ENCODE data around the gene NR5A2.

NR5A2 gene

GRCh38 chr1:200131551-200132125 is 104.1 kb downstream of the NR5A2 start:
- no peaks in the 10 kb centered on the region for H3K9me3 ChIP-seq (replicated peaks; ENCODE audit: low read length)
- no peaks in the 10 kb centered on the region for H3K4me1 ChIP-seq (ENCODE audit: control insufficient read depth, insufficient read depth, low read length)
- H3K4me2 ChIP-seq (ENCODE audit: low read length), result no peak overlapping the region
- H3K27me3 ChIP-seq (ENCODE audit: control insufficient read depth, insufficient read depth, low read length), result peaks cover 4% of the 10 kb centered on the region
- no peak overlapping the region for H3K9ac ChIP-seq (ENCODE audit: low read depth, low read length)
- H3K36me3 ChIP-seq (ENCODE audit: insufficient read depth, low read length), result no peaks in the 10 kb centered on the region
- no peak overlapping the region for H3K4me3 ChIP-seq (ENCODE audit: low read length)

DNA sequence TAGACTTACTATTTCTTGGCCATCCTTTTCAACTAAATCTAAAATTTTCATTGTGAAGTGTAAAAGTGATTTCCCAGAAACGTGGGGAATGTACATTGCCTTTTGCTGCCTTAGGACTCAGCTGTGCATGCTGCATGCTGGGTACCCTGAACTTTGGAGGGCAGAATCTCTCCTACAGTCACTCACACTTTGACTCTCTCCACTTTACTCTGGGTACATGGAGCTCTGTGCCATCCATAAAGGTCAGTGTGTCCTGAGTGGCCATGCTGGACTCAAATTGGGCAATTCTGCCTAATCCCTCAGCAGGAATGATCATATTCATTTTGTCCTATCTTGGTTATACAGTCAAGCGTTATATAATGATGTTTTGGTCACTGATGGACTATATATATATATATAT is 105.6 kb downstream of the NR5A2 start:
- Histone ChIP-seq H3K9me3 (replicated peaks; ENCODE audit: low read length) (no peaks in the 10 kb centered on the region), H3K4me3 (ENCODE audit: low read length) (no peak overlapping the region), H3K4me2 (ENCODE audit: low read length) (no peak overlapping the region), H3K27me3 (ENCODE audit: control insufficient read depth, insufficient read depth, low read length) (peaks cover 4% of the 10 kb centered on the region), H3K9ac (ENCODE audit: low read depth, low read length) (no peak overlapping the region), H3K36me3 (ENCODE audit: insufficient read depth, low read length) (no peaks in the 10 kb centered on the region), H3K4me1 (ENCODE audit: control insufficient read depth, insufficient read depth, low read length) (no peaks in the 10 kb centered on the region)

- Histone ChIP-seq H3K27me3 (ENCODE audit: control insufficient read depth, insufficient read depth, low read length) (peaks cover 4% of the 10 kb centered on the region), H3K4me3 (ENCODE audit: low read length) (no peak overlapping the region), H3K9me3 (replicated peaks; ENCODE audit: low read length) (no peaks in the 10 kb centered on the region), H3K9ac (ENCODE audit: low read depth, low read length) (no peak overlapping the region), H3K36me3 (ENCODE audit: insufficient read depth, low read length) (no peaks in the 10 kb centered on the region), H3K4me1 (ENCODE audit: control insufficient read depth, insufficient read depth, low read length) (no peaks in the 10 kb centered on the region), H3K4me2 (ENCODE audit: low read length) (no peak overlapping the region)
Measured at GRCh38 chr1:200134116-200134515, 106.6 kb downstream of the NR5A2 start.

GRCh38 chr1:200136384-200136783 is 108.9 kb downstream of the NR5A2 start:
- Histone ChIP-seq H3K36me3 (ENCODE audit: insufficient read depth, low read length) (no peaks in the 10 kb centered on the region), H3K27me3 (ENCODE audit: control insufficient read depth, insufficient read depth, low read length) (no peaks in the 10 kb centered on the region), H3K4me2 (ENCODE audit: low read length) (no peak overlapping the region), H3K9ac (ENCODE audit: low read depth, low read length) (no peak overlapping the region), H3K9me3 (replicated peaks; ENCODE audit: low read length) (no peaks in the 10 kb centered on the region), H3K4me1 (ENCODE audit: control insufficient read depth, insufficient read depth, low read length) (no peaks in the 10 kb centered on the region), H3K4me3 (ENCODE audit: low read length) (no peak overlapping the region)

- H3K4me2 ChIP-seq (ENCODE audit: low read length), result no peak overlapping the region
- no peaks in the 10 kb centered on the region for H3K36me3 ChIP-seq (ENCODE audit: insufficient read depth, low read length)
- no peak overlapping the region for H3K9ac ChIP-seq (ENCODE audit: low read depth, low read length)
- no peaks in the 10 kb centered on the region for H3K27me3 ChIP-seq (ENCODE audit: control insufficient read depth, insufficient read depth, low read length)
- H3K4me3 ChIP-seq (ENCODE audit: low read length), result no peak overlapping the region
- H3K9me3 ChIP-seq (replicated peaks; ENCODE audit: low read length), result no peaks in the 10 kb centered on the region
- no peaks in the 10 kb centered on the region for H3K4me1 ChIP-seq (ENCODE audit: control insufficient read depth, insufficient read depth, low read length)
Measured at GRCh38 chr1:200139661-200140250, 112.2 kb downstream of the NR5A2 start.

DNA sequence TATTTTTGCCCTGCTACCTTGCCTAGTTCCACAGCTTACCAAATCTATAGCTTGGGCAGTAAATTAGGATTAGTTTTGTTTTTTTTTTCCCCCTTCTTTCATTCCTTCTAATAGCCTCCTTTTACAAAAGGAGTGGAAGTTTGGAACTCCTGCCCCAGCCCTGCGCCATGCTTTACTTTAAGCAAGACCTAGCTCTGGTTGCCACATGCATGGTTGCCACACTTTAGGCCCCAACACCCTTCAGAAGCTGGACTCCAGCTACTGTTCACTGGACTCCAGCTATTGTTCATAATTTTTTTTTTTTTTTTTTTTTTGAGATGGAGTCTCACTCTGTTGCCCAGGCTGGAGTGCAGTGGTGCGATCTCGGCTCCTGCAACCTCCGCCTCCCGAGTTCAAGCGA is 115.8 kb downstream of the NR5A2 start:
- Histone ChIP-seq H3K36me3 (ENCODE audit: insufficient read depth, low read length) (no peaks in the 10 kb centered on the region), H3K4me2 (ENCODE audit: low read length) (no peak overlapping the region), H3K4me1 (ENCODE audit: control insufficient read depth, insufficient read depth, low read length) (no peaks in the 10 kb centered on the region), H3K27me3 (ENCODE audit: control insufficient read depth, insufficient read depth, low read length) (no peaks in the 10 kb centered on the region), H3K9ac (ENCODE audit: low read depth, low read length) (no peak overlapping the region), H3K4me3 (ENCODE audit: low read length) (no peak overlapping the region), H3K9me3 (replicated peaks; ENCODE audit: low read length) (no peaks in the 10 kb centered on the region)

DNA sequence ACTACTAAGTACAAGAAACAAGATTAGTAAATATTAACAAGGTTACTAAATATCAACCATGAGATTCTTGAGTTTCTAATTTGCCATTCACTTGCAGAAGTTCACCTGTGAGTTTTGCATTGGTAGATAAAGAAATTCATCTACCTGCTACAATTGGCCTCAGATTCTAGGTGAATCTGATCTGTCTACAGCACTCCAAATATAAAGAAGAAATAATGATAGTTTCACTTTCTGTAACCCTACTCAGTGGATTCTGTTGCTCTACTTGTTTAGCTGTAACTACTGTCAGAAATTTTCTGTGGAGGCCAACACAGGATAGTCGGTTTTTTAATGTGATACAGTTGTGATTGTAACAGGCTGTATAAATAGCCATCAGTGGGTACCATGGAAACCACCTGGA is 118.6 kb downstream of the NR5A2 start:
- H3K4me3 ChIP-seq (ENCODE audit: low read length), result no peak overlapping the region
- H3K9me3 ChIP-seq (replicated peaks; ENCODE audit: low read length), result no peaks in the 10 kb centered on the region
- H3K4me1 ChIP-seq (ENCODE audit: control insufficient read depth, insufficient read depth, low read length), result peaks cover 12% of the 10 kb centered on the region
- no peak overlapping the region for H3K9ac ChIP-seq (ENCODE audit: low read depth, low read length)
- no peaks in the 10 kb centered on the region for H3K27me3 ChIP-seq (ENCODE audit: control insufficient read depth, insufficient read depth, low read length)
- H3K36me3 ChIP-seq (ENCODE audit: insufficient read depth, low read length), result no peaks in the 10 kb centered on the region
- no peak overlapping the region for H3K4me2 ChIP-seq (ENCODE audit: low read length)

- Histone ChIP-seq H3K36me3 (ENCODE audit: insufficient read depth, low read length) (no peaks in the 10 kb centered on the region), H3K4me3 (ENCODE audit: low read length) (no peak overlapping the region), H3K9ac (ENCODE audit: low read depth, low read length) (no peak overlapping the region), H3K27me3 (ENCODE audit: control insufficient read depth, insufficient read depth, low read length) (no peaks in the 10 kb centered on the region), H3K4me1 (ENCODE audit: control insufficient read depth, insufficient read depth, low read length) (peaks cover 14% of the 10 kb centered on the region), H3K9me3 (replicated peaks; ENCODE audit: low read length) (no peaks in the 10 kb centered on the region), H3K4me2 (ENCODE audit: low read length) (no peak overlapping the region)
Measured at GRCh38 chr1:200147094-200147493, 119.6 kb downstream of the NR5A2 start.

GRCh38 chr1:200147742-200148141 is 120.2 kb downstream of the NR5A2 start:
- Histone ChIP-seq H3K4me1 (ENCODE audit: control insufficient read depth, insufficient read depth, low read length) (peaks cover 14% of the 10 kb centered on the region), H3K4me2 (ENCODE audit: low read length) (no peak overlapping the region), H3K27me3 (ENCODE audit: control insufficient read depth, insufficient read depth, low read length) (no peaks in the 10 kb centered on the region), H3K4me3 (ENCODE audit: low read length) (no peak overlapping the region), H3K9ac (ENCODE audit: low read depth, low read length) (no peak overlapping the region), H3K36me3 (ENCODE audit: insufficient read depth, low read length) (no peaks in the 10 kb centered on the region), H3K9me3 (replicated peaks; ENCODE audit: low read length) (no peaks in the 10 kb centered on the region)

DNA sequence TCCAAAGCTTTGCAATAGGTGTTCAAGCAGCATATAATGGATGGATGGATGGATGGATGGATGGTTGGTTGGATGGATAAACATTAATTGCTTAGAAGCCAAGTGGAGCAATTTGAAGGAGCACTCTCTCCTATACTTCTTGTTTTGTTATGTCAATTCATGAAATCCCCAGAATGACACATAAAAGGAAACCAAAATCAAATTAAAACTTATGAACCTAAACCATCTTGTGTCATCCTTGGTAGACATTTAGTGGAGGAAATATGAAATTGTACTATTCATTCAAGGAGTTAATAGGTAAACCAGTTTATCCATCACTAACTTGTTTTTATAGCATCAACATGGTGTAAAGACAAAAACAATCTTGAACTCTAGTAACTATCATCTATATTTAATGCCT is 122.5 kb downstream of the NR5A2 start:
- Histone ChIP-seq H3K9me3 (replicated peaks; ENCODE audit: low read length) (no peaks in the 10 kb centered on the region), H3K4me2 (ENCODE audit: low read length) (no peak overlapping the region), H3K4me1 (ENCODE audit: control insufficient read depth, insufficient read depth, low read length) (peaks cover 14% of the 10 kb centered on the region), H3K36me3 (ENCODE audit: insufficient read depth, low read length) (no peaks in the 10 kb centered on the region), H3K9ac (ENCODE audit: low read depth, low read length) (no peak overlapping the region), H3K4me3 (ENCODE audit: low read length) (no peak overlapping the region), H3K27me3 (ENCODE audit: control insufficient read depth, insufficient read depth, low read length) (no peaks in the 10 kb centered on the region)

GRCh38 chr1:200150721-200151120 is 123.2 kb downstream of the NR5A2 start:
- Histone ChIP-seq H3K4me1 (ENCODE audit: control insufficient read depth, insufficient read depth, low read length) (peaks cover 14% of the 10 kb centered on the region), H3K36me3 (ENCODE audit: insufficient read depth, low read length) (no peaks in the 10 kb centered on the region), H3K27me3 (ENCODE audit: control insufficient read depth, insufficient read depth, low read length) (no peaks in the 10 kb centered on the region), H3K4me3 (ENCODE audit: low read length) (no peak overlapping the region), H3K9me3 (replicated peaks; ENCODE audit: low read length) (no peaks in the 10 kb centered on the region), H3K4me2 (ENCODE audit: low read length) (peak overlapping the region; percentile 35), H3K9ac (ENCODE audit: low read depth, low read length) (no peak overlapping the region)

GRCh38 chr1:200152336-200152735 is 124.8 kb downstream of the NR5A2 start:
- no peaks in the 10 kb centered on the region for H3K27me3 ChIP-seq (ENCODE audit: control insufficient read depth, insufficient read depth, low read length)
- H3K9ac ChIP-seq (ENCODE audit: low read depth, low read length), result no peak overlapping the region
- H3K4me3 ChIP-seq (ENCODE audit: low read length), result no peak overlapping the region
- no peaks in the 10 kb centered on the region for H3K9me3 ChIP-seq (replicated peaks; ENCODE audit: low read length)
- no peak overlapping the region for H3K4me2 ChIP-seq (ENCODE audit: low read length)
- H3K4me1 ChIP-seq (ENCODE audit: control insufficient read depth, insufficient read depth, low read length), result peaks cover 14% of the 10 kb centered on the region
- no peaks in the 10 kb centered on the region for H3K36me3 ChIP-seq (ENCODE audit: insufficient read depth, low read length)
